Putamen (tissue), 1 donor: ENCODE measurements around the gene NXNL1.
"Not testable (repeated sequence)": the region's sequence is repeated elsewhere in the genome, so short reads cannot be mapped to it uniquely, and the experiment has no call there.

Experiments used
- DNase-seq: peaks from one replicate; pipeline ENCODE4 v3.0.0-alpha.2; 2016; ENCODE audit warnings: low spot score

Gene NXNL1

DNA sequence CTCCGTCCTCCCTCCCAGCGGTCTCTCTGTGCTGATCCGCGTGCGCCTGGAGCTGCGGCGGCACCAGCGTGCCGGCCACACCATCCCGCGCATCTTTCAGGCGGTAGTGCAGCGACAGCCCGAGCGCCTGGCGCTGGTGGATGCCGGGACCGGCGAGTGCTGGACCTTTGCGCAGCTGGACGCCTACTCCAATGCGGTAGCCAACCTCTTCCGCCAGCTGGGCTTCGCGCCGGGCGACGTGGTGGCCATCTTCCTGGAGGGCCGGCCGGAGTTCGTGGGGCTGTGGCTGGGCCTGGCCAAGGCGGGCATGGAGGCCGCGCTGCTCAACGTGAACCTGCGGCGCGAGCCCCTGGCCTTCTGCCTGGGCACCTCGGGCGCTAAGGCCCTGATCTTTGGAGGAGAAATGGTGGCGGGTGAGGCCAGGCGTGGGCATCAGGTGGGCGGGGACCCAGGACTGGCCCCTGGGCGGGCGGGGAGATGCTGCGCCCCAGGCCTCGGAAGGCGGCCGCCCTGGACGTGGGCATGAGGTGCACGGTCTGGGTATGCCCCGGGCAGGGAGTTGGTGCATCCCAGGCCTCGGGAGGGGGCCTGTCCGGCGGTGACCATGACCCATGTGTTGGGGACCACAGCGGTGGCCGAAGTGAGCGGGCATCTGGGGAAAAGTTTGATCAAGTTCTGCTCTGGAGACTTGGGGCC lies 26.0 kb upstream of the NXNL1 start:
- DNase-seq: no peak

DNA sequence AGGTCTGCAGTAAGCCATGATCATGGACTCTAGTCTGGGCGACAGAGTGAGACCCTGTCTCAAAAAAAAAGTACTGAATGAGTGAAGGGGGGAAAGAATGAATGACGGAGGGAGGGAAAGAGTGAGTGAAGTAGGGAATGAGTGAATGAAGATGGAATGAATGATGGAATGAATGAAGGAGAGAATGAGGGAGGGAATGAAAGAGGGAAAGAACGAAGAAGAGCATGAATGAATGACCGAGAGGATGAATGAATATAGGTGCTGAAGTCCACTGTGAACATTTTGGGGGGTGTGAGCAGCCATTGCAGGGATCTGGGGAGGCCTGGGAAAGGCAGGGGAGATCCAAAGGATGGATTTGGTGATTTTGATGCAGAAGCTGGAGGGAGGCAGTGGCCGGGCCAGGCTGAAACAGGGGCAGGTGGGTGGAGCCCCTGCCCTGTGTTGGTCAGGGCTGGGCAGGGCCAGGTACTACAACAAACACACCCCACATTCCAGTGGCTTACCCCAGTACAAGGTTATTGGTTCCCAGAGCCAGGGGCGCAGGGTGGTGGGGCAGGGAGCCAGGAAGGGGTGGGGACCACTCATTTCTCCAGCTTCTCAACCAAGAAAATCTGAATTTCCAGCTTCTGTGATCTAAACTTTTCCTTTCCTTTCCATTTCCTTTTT lies 23.9 kb upstream of the NXNL1 start:
- DNase-seq: no peak

DNA sequence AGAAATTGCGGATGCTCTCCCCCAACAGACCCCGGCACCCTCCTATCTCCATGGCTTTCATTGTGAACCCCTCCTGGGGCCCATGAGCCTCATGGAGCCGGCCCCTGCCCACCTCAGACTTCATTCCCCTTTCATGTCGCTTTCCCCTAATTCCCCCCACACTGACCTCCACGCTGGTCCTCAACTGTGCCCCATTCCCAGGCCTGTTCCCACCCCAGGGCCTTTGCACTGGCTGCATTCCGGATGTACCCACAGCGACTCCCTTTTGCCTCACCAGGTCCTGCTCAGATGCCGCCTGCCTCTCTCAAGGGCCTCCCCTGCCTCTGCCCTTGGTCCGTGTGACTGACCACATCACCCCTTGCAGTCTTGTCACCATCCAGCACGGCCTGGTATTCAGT lies 22.9 kb upstream of the NXNL1 start:
- no peak for DNase-seq

DNA sequence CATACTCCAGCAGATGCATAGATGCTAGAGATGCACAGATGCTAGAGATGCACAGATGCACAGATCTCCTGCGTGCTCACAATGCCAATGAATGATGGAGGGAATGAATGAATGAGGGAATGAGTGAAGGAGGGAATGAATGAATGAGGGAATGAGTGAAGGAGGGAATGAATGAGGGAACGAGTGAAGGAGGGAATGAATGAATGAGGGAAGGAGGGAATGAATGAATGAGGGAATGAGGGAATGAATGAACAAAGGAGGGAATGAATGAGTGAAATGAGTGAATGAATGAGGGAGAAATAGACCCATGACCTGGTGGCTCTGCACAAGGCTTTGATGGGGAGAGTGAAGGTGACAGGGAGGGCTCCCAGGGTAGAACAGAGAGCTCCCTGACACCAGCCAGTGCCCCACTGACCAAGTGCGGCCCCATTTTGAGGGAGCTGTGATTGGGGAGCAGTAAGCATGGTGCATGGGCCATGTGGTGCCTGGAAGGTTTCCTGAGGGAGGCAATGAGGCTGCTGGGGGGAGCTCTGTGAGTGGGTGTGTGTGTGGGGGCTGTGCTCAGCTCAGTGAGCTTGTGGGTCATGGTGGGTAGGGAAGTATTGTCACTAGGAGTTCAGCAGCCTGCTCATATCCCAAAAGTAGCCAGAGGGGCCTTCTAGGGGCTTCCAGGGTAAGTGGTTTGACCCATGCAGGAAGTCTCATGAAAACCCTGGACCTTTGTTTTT lies 22.3 kb upstream of the NXNL1 start:
- no peak for DNase-seq

DNA sequence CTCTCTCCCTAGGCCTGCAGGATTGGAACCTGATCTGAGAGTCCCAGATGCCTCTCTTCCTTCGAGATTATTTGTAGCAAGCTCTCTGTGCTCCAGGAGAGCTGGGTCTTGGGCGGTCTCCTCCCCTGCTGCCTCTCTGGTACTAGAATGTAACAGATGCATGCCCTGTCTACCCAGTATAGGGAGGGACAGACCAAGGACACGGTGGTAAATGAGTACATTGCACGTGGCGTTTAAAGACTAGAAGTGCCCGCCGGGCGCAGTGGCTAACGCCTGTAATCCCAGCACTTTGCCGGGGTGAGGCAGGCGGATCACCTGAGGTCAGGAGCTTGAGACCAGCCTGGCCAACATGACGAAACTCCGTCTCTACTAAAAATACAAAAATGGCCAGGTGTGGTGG lies 21.3 kb upstream of the NXNL1 start:
- no peak for DNase-seq

DNA sequence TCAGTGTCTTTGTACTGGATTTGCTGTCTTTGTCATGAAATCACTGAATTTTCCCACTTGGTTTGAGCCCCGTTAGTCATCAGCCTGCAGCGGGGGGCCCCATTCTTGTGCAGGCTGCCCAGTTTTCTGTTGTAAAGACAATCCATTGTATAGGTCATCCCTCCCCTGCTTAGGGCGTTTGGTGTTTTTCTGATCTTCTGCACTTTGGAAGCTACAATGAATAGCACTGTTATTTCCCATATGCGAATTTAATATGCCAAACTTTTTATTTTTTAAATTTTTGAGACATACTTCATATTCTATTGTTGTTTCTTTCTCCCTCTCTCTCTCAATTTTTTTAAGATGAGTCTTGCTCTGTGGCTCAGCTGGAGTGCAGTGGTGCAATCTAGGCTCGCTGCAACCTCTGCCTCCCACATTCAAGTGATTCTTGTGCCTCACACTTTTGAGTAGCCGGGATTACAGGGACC lies 18.6 kb upstream of the NXNL1 start:
- peak; percentile 67 for DNase-seq

DNA sequence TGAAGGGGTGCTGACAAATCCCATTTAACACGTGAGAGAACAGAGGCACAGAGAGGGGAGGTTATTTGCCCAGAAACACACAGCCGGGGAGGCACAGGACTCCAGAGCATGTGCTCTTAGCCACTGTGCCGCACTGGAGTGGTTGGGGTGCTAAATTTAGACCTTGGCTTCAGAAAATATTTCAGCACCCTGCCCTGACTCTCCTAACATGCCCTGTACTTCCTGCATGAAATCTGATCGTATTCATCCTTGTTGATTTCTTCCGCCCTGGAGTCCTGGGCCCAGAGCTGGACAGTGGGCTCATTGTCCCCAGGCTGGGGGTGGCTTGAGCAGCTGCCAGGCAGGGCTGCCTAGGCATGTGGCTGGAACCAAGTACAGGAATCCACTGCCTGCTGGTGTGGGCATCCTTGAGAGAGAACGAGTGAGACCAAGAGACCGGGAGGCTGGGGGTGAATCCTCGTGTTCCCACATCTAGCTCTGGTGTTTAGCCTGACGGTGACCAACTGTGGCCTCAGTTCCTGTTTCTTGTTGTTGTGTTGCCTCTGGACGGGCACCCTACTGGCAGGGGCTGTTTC lies 14.9 kb upstream of the NXNL1 start:
- peak; percentile 94 for DNase-seq

DNA sequence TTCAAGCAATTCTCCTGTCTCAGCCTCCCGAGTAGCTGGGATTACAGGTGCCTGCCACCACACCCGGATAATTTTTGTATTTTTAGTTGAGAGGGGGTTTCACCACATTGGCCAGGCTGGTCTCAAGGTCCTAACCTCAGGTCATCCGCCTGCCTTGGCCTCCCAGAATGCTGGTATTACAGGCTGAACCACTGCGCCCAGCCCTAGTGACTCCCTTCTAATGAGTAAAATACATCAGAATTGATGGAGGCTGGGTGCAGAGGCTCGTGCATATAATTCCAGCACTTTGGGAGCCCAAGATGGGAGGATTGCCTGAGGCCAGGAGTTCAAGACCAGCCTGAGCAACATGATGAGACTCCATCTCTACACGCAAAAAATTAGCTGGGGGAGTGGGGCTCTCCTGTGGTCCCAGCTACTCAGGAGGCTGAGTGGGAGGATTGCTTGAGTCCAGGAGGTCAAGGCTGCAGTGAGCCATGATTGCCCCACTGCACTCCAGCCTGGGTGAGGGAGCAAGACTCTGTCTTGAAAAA lies 14.3 kb upstream of the NXNL1 start:
- DNase-seq: not testable (repeated sequence)

DNA sequence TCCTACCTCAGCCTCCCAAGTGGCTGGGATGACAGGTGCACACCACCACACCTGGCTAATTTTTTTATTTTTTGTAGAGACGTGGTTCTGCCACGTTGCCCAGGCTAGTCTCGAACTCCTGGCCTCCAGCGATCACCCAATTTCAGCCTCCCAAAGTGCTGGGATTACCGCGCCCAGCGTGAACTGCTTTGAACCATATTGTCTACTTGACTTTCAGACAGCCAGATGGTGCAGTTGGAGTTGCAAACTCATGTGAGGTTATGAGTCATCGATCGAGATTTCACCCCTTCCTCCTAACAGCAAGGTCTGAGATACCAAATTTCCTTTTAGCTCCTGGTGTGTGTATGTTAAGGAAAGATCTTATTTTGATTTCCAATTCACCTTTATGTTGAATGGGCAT lies 12.3 kb upstream of the NXNL1 start:
- no peak for DNase-seq

DNA sequence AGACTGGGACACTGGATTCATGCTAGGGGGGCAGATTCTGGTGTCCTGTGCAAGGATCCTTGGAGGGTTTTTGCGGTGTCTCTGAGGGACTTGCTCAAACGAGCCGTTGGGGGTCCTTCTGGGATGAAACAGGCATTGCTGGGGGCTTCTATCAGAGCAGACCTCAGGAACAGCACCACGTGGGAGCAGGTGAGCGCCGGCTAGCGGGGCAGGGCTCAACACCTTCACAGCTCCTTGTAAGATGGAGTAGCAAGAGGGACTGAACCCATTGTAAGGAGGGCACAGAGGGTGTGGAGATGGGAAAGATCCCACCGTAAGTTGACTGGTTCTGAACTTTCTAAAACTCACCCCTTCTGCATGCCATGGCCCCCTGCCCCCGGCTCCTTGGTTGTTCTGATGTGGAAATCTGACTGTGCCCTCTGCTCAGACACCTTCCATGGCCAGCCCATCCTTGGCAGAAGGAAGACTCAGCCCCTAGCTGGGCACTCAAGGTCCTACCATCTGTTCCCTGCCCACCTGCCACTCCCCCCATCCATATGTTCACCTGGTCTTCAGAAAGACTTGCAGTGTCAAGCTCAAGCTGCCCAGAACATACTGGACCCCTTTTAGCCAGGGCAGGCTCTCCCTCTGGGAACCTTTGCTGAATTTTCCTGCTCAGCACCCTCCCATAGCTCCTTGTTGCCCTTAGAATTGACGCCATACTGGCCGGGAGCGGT lies 10.8 kb upstream of the NXNL1 start:
- no peak for DNase-seq

DNA sequence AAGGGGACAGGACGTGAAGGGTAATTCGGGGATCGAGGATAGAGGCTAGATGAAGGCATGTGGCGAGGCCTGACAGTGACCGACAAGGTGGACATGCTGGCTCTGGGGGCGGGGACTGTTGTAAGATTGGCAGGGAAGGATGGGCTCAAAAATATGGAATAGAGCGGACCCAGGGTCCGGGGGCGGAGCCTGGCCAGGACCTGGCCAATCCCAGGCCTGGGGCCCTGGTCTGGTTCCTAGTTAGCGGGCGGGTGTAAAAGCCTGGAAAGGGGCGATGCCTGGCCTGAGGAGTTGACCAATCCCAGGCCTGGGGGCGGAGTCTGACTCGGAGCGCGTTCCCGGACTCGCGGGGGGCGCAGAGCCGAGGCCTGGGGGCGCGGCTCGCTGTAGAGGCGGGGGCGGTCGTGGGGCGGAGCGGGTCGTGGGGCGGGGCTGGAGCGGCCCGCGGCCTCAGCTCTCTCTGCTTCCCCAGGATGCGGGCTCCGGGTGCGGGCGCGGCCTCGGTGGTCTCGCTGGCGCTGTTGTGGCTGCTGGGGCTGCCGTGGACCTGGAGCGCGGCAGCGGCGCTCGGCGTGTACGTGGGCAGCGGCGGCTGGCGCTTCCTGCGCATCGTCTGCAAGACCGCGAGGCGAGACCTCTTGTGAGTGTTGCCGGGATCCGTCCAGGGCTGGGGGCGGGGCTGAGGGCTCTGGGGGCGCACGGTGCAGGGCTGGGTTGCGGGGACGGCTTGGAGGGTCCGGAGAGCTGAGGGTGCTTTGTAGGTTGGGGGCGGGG lies 9.5 kb upstream of the NXNL1 start, which contains the start of gene SLC27A1:
SLC27A1 (plus strand) TSS at position 457 of the 774 bp plus-strand sequence; CDS start at position 474, 17 bp downstream.
- DNase-seq: peak; percentile 100

DNA sequence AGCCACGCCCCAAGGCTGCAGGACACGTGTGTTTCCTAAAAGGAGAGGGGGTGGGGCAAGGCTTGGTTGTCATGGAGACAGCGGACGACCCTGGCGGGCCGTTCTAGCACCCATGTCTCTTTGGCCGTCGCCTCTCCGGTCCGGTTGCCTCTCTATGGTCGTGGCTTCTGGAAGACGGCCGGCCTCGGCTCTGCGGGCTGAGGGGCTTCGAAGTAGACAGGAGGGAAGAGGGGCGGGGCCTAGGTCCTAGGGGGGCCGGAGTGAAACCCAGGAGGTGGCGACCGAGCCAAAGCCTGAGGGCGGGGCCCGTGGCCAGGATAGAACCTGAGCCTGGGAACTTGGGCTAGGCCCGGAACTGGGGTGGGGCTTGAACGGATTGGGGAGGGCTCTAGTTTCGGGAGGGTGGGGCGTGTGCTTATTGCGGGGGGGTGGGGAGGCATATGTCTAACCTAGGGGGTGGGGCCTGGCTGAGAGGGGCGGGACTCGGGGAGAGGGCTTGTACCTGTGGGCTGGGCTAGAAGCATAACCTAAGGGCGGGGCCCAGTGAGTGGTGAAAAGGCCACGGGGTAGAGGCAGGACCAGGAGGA lies 8.8 kb upstream of the NXNL1 start:
- DNase-seq: peak; percentile 91

DNA sequence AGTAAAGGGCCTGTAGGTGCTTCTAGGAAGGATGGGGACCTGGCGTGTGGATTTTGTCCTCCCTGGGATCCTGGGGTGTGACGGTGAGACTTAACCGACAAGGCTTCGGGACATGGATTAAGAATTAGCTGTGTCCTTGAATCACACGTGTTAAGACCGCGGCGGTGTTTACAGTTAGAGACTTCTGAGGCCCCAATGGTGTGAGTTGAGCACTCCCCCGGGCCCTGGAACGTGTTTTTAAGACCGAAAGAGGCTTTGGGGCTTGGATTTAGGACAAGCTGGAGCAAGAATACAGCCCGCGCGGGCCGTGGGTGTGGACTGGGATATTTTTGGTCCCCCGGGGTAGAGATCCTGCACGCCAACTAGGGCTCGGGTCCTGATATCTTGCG lies 8.4 kb upstream of the NXNL1 start:
- DNase-seq: no peak

DNA sequence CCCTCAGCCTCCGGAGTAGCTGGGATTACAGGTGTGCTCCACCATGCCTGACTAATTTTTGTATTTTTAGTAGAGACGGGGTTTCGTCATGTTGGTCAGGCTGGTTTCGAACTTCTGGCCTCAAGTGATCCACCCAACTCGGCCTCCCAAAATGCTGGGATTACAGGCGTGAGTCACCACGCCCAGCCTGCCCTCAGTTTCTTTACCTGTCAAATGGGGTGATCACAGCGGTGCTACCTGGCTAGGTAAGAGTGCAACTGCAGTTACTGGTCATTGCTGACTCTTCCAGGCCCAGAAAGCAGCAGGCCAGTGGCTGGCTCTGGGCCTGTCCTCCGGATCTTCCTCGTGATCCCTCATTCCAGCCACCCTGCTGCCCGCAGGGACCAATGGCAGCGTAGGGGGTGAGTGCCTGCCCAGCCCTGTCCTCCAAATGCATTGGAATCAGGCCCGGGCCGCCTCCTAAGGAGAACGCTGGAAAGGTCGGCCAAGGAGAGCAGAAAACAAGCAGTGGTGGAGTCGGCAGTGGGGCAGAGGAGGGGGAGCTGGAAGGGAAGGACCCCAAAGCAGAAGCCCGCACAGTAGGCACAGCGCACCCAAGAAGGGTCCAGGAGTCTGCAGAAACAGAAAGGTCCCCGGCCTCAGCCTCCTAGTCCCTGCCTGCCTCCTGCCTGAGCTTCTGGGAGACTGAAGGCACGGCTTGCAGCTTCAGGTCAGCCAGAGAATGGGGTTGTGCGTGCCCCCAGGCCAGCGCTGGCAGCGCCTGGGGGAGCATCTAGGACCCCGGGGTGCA lies 7.8 kb upstream of the NXNL1 start:
- peak; percentile 68 for DNase-seq

DNA sequence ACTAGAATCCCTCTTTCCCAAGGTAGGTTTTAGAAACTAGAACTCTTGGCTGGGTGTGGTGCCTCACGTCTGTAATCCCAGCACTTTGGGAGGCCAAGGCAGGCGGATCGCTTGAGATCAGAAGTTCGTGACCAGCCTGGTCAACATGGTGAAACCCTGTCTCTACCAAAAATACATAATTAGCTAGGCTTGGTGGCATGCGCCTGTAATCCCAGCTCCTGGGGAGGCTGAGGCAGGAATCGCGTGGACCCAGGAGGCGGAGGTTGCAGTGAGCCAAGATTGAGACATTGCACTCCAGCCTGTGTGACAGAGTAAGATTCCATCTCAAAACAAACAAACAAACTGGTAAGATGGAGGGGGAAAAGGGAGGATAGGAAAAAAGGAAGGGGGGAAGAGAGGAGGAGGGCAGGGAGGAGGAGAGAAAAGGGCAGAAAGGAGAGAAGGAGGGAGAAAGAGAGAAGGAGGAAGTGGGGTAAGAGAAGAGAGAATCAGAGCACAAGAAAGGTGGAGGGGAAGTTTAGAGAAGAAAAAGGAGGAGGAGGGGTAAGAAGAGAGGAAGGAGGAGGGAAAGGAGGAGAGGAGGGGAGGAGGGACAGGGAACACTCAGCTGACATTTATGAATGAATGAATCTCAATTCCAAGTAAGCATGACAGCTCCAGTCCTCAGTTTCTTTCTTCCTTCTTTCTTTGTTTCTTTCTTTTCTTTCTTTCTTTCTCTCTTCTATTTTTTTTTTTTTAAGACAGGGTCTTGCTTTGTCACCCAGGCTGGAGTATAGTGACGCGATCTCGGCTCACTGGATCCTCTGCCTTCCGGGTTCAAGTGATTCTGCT lies 7.0 kb upstream of the NXNL1 start:
- DNase-seq: no peak

DNA sequence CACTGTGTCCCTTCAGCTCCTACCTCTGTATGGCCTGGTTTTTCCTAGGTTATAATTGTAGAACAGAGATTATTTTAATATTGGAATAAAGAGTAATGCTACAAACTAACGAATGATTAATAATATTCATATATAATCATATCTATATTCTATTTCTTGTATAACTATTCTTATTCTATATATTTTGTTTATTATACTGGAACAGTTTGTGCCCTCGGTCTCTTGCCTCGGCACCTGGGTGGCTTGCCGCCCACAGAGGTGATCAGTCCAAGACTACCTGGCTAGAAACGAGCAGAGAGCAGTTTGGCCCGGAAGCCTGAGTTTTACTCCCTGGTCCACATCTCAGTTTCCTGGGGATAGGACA lies 5.7 kb upstream of the NXNL1 start:
- no peak for DNase-seq

DNA sequence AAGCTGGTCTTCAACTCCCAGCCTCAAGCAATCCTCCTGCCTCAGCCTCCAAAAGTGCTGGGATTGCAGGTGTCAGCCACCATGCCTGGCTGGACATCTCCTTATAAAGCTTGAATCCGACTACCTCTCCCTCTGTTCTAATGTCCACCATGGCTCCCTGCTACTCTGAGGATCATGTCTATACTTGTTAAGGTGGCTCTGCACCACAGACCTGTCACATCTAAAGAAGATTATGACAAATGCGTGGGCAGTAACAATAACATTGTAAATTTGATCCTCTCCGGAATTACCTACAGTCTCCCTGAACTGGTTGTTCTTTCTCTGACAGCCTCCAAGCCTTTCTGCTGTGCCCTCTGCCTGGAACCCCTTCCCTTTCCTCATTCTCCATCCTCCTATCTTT lies 1.8 kb downstream of the NXNL1 start:
- no peak for DNase-seq

DNA sequence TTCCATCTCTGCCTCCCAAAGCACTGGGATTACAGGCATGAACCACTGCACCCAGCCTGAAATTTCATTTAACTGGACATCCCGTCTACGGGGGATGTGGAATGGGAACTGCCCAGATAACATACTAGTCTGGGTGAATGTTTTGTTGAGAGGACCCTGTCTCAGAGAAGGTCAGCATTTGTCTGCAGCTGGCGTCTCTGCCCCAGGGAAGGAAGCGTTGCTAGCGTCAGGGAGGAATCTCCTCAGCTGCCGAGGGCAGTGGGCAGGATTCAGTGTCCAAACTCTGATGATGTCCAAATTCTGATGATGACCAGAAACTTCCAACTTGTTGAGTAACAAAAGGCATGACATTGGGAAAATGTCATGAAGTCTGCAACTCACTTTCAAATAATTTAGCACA lies 3.1 kb downstream of the NXNL1 start:
- DNase-seq: no peak

DNA sequence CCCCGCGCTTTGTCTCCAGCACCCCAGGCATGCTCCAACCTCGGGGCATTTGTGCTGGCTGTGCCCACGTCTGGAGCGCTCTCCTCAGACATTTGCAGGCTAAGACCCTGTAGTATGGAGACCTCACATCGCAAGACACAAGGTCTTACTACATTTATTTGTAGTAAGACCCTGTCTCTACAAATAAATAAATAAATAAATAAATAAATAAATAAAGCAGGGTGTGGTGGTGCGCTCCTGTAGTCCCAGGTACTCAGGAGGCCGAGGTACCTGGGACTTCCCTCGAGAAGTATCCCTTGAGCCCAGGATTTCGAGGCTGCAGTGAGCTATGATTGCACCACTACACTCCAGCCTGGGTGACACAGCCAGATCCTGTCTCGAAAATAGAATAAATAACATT lies 4.6 kb downstream of the NXNL1 start:
- DNase-seq: no peak
